Measurements from ENCODE around the gene RNF220. TPM values are rescaled to one million over a fixed set of nuclear protein-coding genes. Genes with fewer than 3 reads are reported as not detected.

The RNF220 gene
- total and polyA plus RNA-seq, 2 donors from 2014 or later: 66.9 to 69.0 TPM

DNA sequence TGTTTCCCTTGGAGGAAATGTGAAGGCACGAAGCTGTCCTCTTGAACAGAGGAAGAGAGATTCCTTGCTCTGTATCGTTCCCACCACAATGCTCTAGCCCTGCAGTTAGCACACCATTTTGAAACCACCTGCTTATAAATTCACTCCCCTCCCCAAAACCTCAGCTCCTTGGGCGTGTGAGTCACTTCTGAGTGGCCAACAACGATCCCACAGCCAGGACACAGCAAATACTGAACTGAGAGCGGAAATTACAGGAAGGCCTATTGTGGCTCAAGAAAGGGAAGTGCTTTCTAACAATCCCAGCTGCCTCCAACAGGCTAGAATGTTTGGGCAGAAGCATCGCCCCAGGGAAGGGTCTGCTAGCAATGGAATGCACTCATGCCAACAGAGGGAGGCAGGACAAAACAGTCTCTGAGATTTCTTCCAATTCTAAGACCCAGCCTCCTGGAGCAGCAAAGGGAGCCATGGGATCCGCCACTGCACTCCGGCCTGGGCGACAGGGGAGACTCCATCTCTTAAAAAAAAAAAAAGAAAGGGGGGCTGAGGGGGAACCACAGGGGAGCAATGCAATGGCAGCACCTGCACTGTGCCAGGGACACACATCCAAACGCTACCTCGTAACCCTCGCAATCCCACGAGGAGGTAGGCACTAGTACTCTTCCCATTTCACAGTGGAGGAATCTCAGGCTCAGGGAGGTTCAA, 267.4 kb downstream of the RNF220 start:
- Histone ChIP-seq H3K4me1 (ENCODE audit: control insufficient read depth in 2 of 3, insufficient read depth in 2 of 3, low read depth in 1 of 3, low read length in 3 of 3) (peaks cover 0 to 32% (median 25%) of the 10 kb centered on the region in 3 donors), H3K4me3 (ENCODE audit: low read length in 3 of 3) (peak overlapping the region in 1 of 3 donors; percentile 74), H3K27me3 (ENCODE audit: control insufficient read depth, insufficient read depth, low read length) (no peaks in the 10 kb centered on the region), H3K36me3 (ENCODE audit: control insufficient read depth in 2 of 3, insufficient read depth in 3 of 3, low read length in 3 of 3) (no peaks in the 10 kb centered on the region), H3K9ac (ENCODE audit: low read length in 3 of 3) (peak overlapping the region in 1 of 3 donors; percentile 85), H3K27ac (ENCODE audit: low read depth in 2 of 2, low read length in 2 of 2) (peak overlapping the region; percentile 45 to 99), H3K9me3 (ENCODE audit: control insufficient read depth in 2 of 3, insufficient read depth in 1 of 3, low read length in 3 of 3) (no peaks in the 10 kb centered on the region)
- DNase-seq (peak in 3 of 5 donors; percentile 39 to 68 (median 61)), FAIRE-seq (no peak)
- TF ChIP-seq, protein P1, sequence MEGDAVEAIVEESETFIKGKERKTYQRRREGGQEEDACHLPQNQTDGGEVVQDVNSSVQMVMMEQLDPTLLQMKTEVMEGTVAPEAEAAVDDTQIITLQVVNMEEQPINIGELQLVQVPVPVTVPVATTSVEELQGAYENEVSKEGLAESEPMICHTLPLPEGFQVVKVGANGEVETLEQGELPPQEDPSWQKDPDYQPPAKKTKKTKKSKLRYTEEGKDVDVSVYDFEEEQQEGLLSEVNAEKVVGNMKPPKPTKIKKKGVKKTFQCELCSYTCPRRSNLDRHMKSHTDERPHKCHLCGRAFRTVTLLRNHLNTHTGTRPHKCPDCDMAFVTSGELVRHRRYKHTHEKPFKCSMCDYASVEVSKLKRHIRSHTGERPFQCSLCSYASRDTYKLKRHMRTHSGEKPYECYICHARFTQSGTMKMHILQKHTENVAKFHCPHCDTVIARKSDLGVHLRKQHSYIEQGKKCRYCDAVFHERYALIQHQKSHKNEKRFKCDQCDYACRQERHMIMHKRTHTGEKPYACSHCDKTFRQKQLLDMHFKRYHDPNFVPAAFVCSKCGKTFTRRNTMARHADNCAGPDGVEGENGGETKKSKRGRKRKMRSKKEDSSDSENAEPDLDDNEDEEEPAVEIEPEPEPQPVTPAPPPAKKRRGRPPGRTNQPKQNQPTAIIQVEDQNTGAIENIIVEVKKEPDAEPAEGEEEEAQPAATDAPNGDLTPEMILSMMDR (IDR thresholded peaks at IDR 0.05; ENCODE audit: borderline replicate concordance, extremely low read depth, insufficient read depth): no peak
- intact Hi-C loops (cut with DNase I): no loop called here

DNA sequence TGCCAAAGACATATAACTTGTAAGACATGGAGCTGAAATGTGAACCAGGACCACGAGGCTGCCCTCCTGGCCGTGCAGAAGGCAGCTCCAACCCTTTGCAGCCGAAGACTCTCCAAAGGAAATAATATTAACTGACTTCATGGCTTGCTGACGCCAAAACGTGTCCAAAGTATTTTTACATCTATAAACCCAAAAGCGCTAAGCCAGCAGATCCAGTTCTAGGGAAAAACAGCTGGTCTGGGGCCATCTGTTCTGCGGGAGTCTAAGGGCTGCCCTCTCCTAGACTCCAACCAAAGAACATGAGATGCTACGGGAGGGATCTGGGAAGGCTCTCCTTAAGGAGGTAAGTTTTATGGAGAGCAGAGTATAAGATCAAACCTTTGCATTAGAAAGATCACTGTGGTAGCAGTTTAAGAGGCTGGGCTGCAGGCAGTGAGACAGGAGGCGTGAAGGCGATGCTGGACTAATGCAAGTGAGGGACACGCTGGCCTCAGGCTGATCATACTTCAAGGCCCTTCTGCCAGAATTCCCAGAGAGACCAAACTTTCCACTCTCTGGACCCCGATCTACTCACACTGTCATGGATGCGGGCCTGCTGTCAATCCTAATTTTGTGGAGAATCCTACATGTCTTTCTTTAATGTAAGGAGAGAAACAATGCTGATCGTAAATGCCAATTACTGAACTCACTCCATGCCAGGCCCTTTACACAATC, 268.1 kb downstream of the RNF220 start:
- intact Hi-C loops (cut with DNase I): no loop called here
- H3K27ac ChIP-seq (ENCODE audit: low read depth in 2 of 2, low read length in 2 of 2): peak overlapping the region; percentile 99

DNA sequence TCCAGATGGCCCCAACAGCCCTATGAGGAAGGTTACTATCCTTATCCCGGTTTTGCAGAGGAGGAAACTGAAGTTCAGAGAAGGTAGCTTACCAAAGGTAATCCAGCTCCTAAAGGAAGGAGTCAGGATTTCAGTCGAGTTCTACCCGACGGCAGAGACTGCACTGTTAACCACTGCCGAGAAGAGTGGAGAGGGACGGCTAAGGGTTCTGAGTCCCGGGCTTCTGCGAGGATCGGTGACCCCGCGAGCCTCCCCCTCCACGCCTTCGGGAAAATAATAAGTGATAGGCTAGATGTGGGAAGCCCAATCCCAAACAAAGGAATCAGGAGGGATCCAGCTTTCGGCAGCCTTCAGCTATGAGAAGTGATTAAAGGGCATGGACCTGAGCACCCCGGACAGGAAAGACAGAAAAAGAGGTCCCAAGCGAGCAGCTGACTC, 268.6 kb downstream of the RNF220 start:
- H3K27ac ChIP-seq (ENCODE audit: low read depth in 2 of 2, low read length in 2 of 2): peak overlapping the region; percentile 99
- DNase-seq: no peak
- intact Hi-C loops (cut with DNase I): no loop called here

More for the DNA sequence above, 268.1 kb downstream of the RNF220 start:
- Histone ChIP-seq H3K36me3 (ENCODE audit: control insufficient read depth in 2 of 3, insufficient read depth in 3 of 3, low read length in 3 of 3) (no peaks in the 10 kb centered on the region), H3K27me3 (ENCODE audit: control insufficient read depth, insufficient read depth, low read length) (no peaks in the 10 kb centered on the region), H3K9me3 (ENCODE audit: control insufficient read depth in 2 of 3, insufficient read depth in 1 of 3, low read length in 3 of 3) (no peaks in the 10 kb centered on the region), H3K4me1 (ENCODE audit: control insufficient read depth in 2 of 3, insufficient read depth in 2 of 3, low read depth in 1 of 3, low read length in 3 of 3) (peaks cover 0 to 32% (median 25%) of the 10 kb centered on the region in 3 donors), H3K9ac (ENCODE audit: low read length in 3 of 3) (peak overlapping the region; percentile 59 to 85 (median 85)), H3K4me3 (ENCODE audit: low read length in 3 of 3) (peak overlapping the region; percentile 74 to 91 (median 81))
- DNase-seq (peak in 1 of 5 donors; percentile 54), FAIRE-seq (no peak)
- TF ChIP-seq, protein P1 (IDR thresholded peaks at IDR 0.05; ENCODE audit: borderline replicate concordance, extremely low read depth, insufficient read depth): no peak

More for the DNA sequence above, 268.6 kb downstream of the RNF220 start:
- Histone ChIP-seq H3K27me3 (ENCODE audit: control insufficient read depth, insufficient read depth, low read length) (no peaks in the 10 kb centered on the region), H3K9ac (ENCODE audit: low read length in 3 of 3) (peak overlapping the region; percentile 59 to 85 (median 85)), H3K4me1 (ENCODE audit: control insufficient read depth in 2 of 3, insufficient read depth in 2 of 3, low read depth in 1 of 3, low read length in 3 of 3) (peaks cover 0 to 37% (median 25%) of the 10 kb centered on the region in 3 donors), H3K9me3 (ENCODE audit: control insufficient read depth in 2 of 3, insufficient read depth in 1 of 3, low read length in 3 of 3) (no peaks in the 10 kb centered on the region), H3K36me3 (ENCODE audit: control insufficient read depth in 2 of 3, insufficient read depth in 3 of 3, low read length in 3 of 3) (no peaks in the 10 kb centered on the region), H3K4me3 (ENCODE audit: low read length in 3 of 3) (peak overlapping the region; percentile 74 to 91 (median 81))
- TF ChIP-seq, protein P1 (IDR thresholded peaks at IDR 0.05; ENCODE audit: borderline replicate concordance, extremely low read depth, insufficient read depth): no peak
- no peak for FAIRE-seq

All from kidney (tissue), 14 donors.